ENCODE data around the gene EFNA2.

The EFNA2 gene

GRCh38 chr19:1287354-1288225 lies 1.9 kb downstream of the EFNA2 start:
- no peak for TF ChIP-seq EZH2phosphoT487 (IDR thresholded peaks at IDR 0.05; ENCODE audit: borderline replicate concordance)
- no peaks in the 10 kb centered on the region for H4K20me1 ChIP-seq (ENCODE audit: insufficient read depth, low read length, poor library complexity, severe bottlenecking)
- no peaks in the 10 kb centered on the region for H3K79me2 ChIP-seq (ENCODE audit: insufficient read depth, low read length)
- no peak overlapping the region for H2AFZ ChIP-seq (ENCODE audit: low read length)
- no peak overlapping the region for H3K4me2 ChIP-seq (ENCODE audit: low read depth, low read length, poor library complexity, severe bottlenecking)
- H3F3A ChIP-seq (ENCODE audit: low read depth) = no peaks in the 10 kb centered on the region
- no peak overlapping the region for H3K4me3 ChIP-seq (ENCODE audit: low read length, poor library complexity, severe bottlenecking)
- no peaks in the 10 kb centered on the region for H3K9me3 ChIP-seq (ENCODE audit: insufficient read depth, low read depth, low read length)
- H3K36me3 ChIP-seq (ENCODE audit: insufficient read depth, low read length) = no peaks in the 10 kb centered on the region
- H3K9ac ChIP-seq (ENCODE audit: low read depth, low read length, poor library complexity, severe bottlenecking) = no peak overlapping the region
- no peaks in the 10 kb centered on the region for H3K4me1 ChIP-seq (ENCODE audit: insufficient read depth, low read length, poor library complexity, severe bottlenecking)
- no peaks in the 10 kb centered on the region for H3K9me2 ChIP-seq (replicated peaks; ENCODE audit: low read depth, low read length)
- H3K27me3 ChIP-seq (ENCODE audit: insufficient read depth, low read length, poor library complexity, severe bottlenecking) = no peaks in the 10 kb centered on the region

- Histone ChIP-seq H2AFZ (ENCODE audit: low read length) (no peak overlapping the region), H3K4me3 (ENCODE audit: low read length, poor library complexity, severe bottlenecking) (no peak overlapping the region), H3K4me2 (ENCODE audit: low read depth, low read length, poor library complexity, severe bottlenecking) (no peak overlapping the region), H3K9me3 (ENCODE audit: insufficient read depth, low read depth, low read length) (no peaks in the 10 kb centered on the region), H3K27me3 (ENCODE audit: insufficient read depth, low read length, poor library complexity, severe bottlenecking) (no peaks in the 10 kb centered on the region), H3K79me2 (ENCODE audit: insufficient read depth, low read length) (no peaks in the 10 kb centered on the region), H3K4me1 (ENCODE audit: insufficient read depth, low read length, poor library complexity, severe bottlenecking) (no peaks in the 10 kb centered on the region), H3F3A (ENCODE audit: low read depth) (no peaks in the 10 kb centered on the region), H3K9me2 (replicated peaks; ENCODE audit: low read depth, low read length) (no peaks in the 10 kb centered on the region), H3K9ac (ENCODE audit: low read depth, low read length, poor library complexity, severe bottlenecking) (no peak overlapping the region), H4K20me1 (ENCODE audit: insufficient read depth, low read length, poor library complexity, severe bottlenecking) (no peaks in the 10 kb centered on the region), H3K36me3 (ENCODE audit: insufficient read depth, low read length) (no peaks in the 10 kb centered on the region)
- no peak for TF ChIP-seq CTCF (conservative IDR thresholded peaks at IDR 0.05; ENCODE audit: low read length)
- TF ChIP-seq EZH2phosphoT487 (IDR thresholded peaks at IDR 0.05; ENCODE audit: borderline replicate concordance) = no peak
Observed at GRCh38 chr19:1288226-1288612, 2.5 kb downstream of the EFNA2 start.

- no peaks in the 10 kb centered on the region for H3K4me1 ChIP-seq (ENCODE audit: insufficient read depth, low read length, poor library complexity, severe bottlenecking)
- TF ChIP-seq EZH2phosphoT487 (IDR thresholded peaks at IDR 0.05; ENCODE audit: borderline replicate concordance) (no peak), CTCF (conservative IDR thresholded peaks at IDR 0.05; ENCODE audit: low read length) (no peak)
- no peaks in the 10 kb centered on the region for H3K36me3 ChIP-seq (ENCODE audit: insufficient read depth, low read length)
- H3K27me3 ChIP-seq (ENCODE audit: insufficient read depth, low read length, poor library complexity, severe bottlenecking) = no peaks in the 10 kb centered on the region
- H3F3A ChIP-seq (ENCODE audit: low read depth) = no peaks in the 10 kb centered on the region
- H3K79me2 ChIP-seq (ENCODE audit: insufficient read depth, low read length) = no peaks in the 10 kb centered on the region
- H3K9ac ChIP-seq (ENCODE audit: low read depth, low read length, poor library complexity, severe bottlenecking) = no peak overlapping the region
- H3K4me2 ChIP-seq (ENCODE audit: low read depth, low read length, poor library complexity, severe bottlenecking) = no peak overlapping the region
- no peaks in the 10 kb centered on the region for H3K9me2 ChIP-seq (replicated peaks; ENCODE audit: low read depth, low read length)
- H3K9me3 ChIP-seq (ENCODE audit: insufficient read depth, low read depth, low read length) = no peaks in the 10 kb centered on the region
- no peak overlapping the region for H3K4me3 ChIP-seq (ENCODE audit: low read length, poor library complexity, severe bottlenecking)
- no peak overlapping the region for H2AFZ ChIP-seq (ENCODE audit: low read length)
- H4K20me1 ChIP-seq (ENCODE audit: insufficient read depth, low read length, poor library complexity, severe bottlenecking) = no peaks in the 10 kb centered on the region
Observed at GRCh38 chr19:1288833-1289685, 3.4 kb downstream of the EFNA2 start.
